Activated T-cell treated with anti-CD3 and anti-CD28 coated beads, Interleukin-2, amount 50 U/mL, for 24 hours (primary cell): ENCODE data around the gene ZBTB17.

Experiments
- DNase-seq: peaks from one replicate; pipeline ENCODE4 v3.0.0-alpha.2; 2020
- H3K27ac Mint-ChIP-seq: 2 replicates; pipeline ENCODE4 v1.8.0; 2020; ENCODE audit warnings: mild to moderate bottlenecking, mixed read lengths
- H3K27me3 Mint-ChIP-seq: 2 replicates; pipeline ENCODE4 v1.8.0; 2020; ENCODE audit warnings: mixed read lengths
- H3K36me3 Mint-ChIP-seq: 2 replicates; pipeline ENCODE4 v1.8.0; 2020; ENCODE audit warnings: low read depth, mixed read lengths
- H3K4me1 Mint-ChIP-seq: 2 replicates; pipeline ENCODE4 v1.8.0; 2020; ENCODE audit warnings: low read depth, mixed read lengths
- H3K4me3 Mint-ChIP-seq: 2 replicates; pipeline ENCODE4 v1.8.0; 2020; ENCODE audit warnings: mild to moderate bottlenecking, moderate library complexity, mixed read lengths
- H3K9me3 Mint-ChIP-seq: 2 replicates; pipeline ENCODE4 v1.8.0; 2020; ENCODE audit warnings: mixed read lengths

ZBTB17 gene

GRCh38 chr1:16015491-16015890, 39.6 kb upstream of the ZBTB17 start:
- peaks cover 8% of the 10 kb centered on the region for H3K4me1 Mint-ChIP-seq
- H3K27ac Mint-ChIP-seq, result no peak overlapping the region
- H3K4me3 Mint-ChIP-seq, result no peak overlapping the region
- no peak for DNase-seq
- peaks cover 19% of the 10 kb centered on the region for H3K27me3 Mint-ChIP-seq
- H3K36me3 Mint-ChIP-seq, result no peaks in the 10 kb centered on the region
- H3K9me3 Mint-ChIP-seq, result no peaks in the 10 kb centered on the region

GRCh38 chr1:16014509-16015482, 38.9 kb upstream of the ZBTB17 start:
- H3K27me3 Mint-ChIP-seq, result peaks cover 19% of the 10 kb centered on the region
- no peak overlapping the region for H3K4me3 Mint-ChIP-seq
- no peaks in the 10 kb centered on the region for H3K9me3 Mint-ChIP-seq
- H3K4me1 Mint-ChIP-seq, result peaks cover 8% of the 10 kb centered on the region
- H3K36me3 Mint-ChIP-seq, result no peaks in the 10 kb centered on the region
- DNase-seq, result no peak
- H3K27ac Mint-ChIP-seq, result no peak overlapping the region

- Mint-ChIP-seq H3K27ac (no peak overlapping the region), H3K27me3 (peaks cover 19% of the 10 kb centered on the region), H3K9me3 (no peaks in the 10 kb centered on the region), H3K4me1 (peaks cover 8% of the 10 kb centered on the region), H3K36me3 (no peaks in the 10 kb centered on the region), H3K4me3 (no peak overlapping the region)
- no peak for DNase-seq
These were observed 38.0 kb upstream of the ZBTB17 start for GRCh38 chr1:16013908-16014258.

DNA sequence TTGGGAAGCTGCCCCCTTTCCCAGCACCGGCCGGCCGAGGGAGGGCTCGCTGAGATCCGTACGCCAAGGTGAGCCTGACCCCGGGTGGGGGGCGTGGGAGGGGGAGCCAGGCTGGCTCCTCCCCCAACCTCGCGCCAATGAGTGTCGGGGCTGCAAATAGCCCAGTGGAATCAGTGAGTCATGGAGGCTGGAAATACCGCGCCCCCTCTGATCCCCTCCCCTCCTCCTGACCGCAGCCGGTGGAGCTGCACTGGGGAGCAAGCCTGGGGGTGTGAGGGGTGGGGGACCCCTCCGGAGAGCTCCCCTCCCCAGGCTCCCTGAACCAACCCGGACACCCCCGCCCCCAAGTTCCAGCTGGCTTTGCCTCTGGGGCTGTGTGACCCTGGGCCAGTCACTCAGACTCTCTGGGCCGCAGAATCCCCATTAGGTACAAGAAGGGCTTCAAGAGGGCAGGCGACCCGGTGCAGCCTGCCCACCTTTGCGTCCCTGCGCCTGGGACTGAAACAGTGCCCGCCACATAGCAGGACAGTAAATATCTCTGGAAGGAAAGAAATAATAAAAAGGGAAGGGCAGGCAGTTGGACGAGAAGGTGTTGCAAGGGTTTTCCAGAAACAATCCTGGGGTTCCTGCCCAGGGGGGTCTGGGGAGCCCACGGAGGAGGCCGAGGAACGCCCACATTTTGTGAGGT, 37.5 kb upstream of the ZBTB17 start:
- Mint-ChIP-seq H3K4me1 (peaks cover 8% of the 10 kb centered on the region), H3K27ac (no peak overlapping the region), H3K27me3 (peaks cover 19% of the 10 kb centered on the region), H3K36me3 (no peaks in the 10 kb centered on the region), H3K9me3 (no peaks in the 10 kb centered on the region), H3K4me3 (no peak overlapping the region)
- DNase-seq, result peak; percentile 71

DNA sequence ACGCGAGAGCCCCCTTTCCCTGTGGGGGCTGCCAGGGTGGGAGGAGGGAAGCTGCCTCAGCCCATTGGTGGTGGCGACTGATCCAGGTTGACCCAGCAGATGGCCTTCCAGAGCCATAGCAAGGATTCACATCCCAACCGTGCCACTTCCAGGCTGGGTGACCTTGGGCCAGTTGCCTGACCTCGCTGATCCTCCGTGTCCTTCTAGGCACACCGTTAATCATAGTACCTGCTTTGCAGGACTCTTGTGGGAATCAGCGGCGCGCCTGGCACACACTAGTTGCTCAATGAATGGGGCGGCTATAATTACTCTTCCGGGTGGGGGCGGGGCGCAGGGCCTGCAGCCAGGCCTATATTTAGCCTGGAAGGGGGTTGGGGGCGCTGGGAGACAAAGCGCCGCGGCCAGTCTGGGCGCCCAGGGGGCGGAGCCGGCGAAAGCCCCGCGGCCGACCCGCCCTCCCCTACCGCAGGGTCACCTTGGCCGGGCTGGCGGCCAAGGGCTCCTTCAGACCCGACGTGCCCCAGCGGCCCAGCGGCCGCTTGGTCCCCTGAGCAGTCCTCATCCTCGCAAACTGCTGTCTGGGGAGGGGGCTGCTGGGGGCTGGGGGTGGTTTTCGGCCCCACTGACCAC, 36.8 kb upstream of the ZBTB17 start:
- H3K4me3 Mint-ChIP-seq, result peak overlapping the region; percentile 20
- peak overlapping the region; percentile 14 for H3K27ac Mint-ChIP-seq
- peak; percentile 63 for DNase-seq
- H3K9me3 Mint-ChIP-seq, result no peaks in the 10 kb centered on the region
- peaks cover 8% of the 10 kb centered on the region for H3K4me1 Mint-ChIP-seq
- H3K36me3 Mint-ChIP-seq, result no peaks in the 10 kb centered on the region
- peaks cover 19% of the 10 kb centered on the region for H3K27me3 Mint-ChIP-seq

- H3K4me1 Mint-ChIP-seq, result peaks cover 9% of the 10 kb centered on the region
- H3K4me3 Mint-ChIP-seq, result peak overlapping the region; percentile 20
- DNase-seq, result no peak
- no peaks in the 10 kb centered on the region for H3K9me3 Mint-ChIP-seq
- H3K27ac Mint-ChIP-seq, result peak overlapping the region; percentile 14
- no peaks in the 10 kb centered on the region for H3K36me3 Mint-ChIP-seq
- H3K27me3 Mint-ChIP-seq, result peaks cover 19% of the 10 kb centered on the region
These were observed 36.2 kb upstream of the ZBTB17 start for GRCh38 chr1:16011936-16012589.

- no peaks in the 10 kb centered on the region for H3K36me3 Mint-ChIP-seq
- H3K27me3 Mint-ChIP-seq, result peaks cover 19% of the 10 kb centered on the region
- no peaks in the 10 kb centered on the region for H3K9me3 Mint-ChIP-seq
- no peak overlapping the region for H3K4me3 Mint-ChIP-seq
- no peak overlapping the region for H3K27ac Mint-ChIP-seq
- DNase-seq, result no peak
- peaks cover 16% of the 10 kb centered on the region for H3K4me1 Mint-ChIP-seq
These were observed 34.9 kb upstream of the ZBTB17 start for GRCh38 chr1:16010837-16011236.

GRCh38 chr1:16009678-16010077, 33.8 kb upstream of the ZBTB17 start:
- H3K4me3 Mint-ChIP-seq, result no peak overlapping the region
- no peaks in the 10 kb centered on the region for H3K9me3 Mint-ChIP-seq
- peaks cover 12% of the 10 kb centered on the region for H3K27me3 Mint-ChIP-seq
- no peak for DNase-seq
- H3K27ac Mint-ChIP-seq, result no peak overlapping the region
- peaks cover 16% of the 10 kb centered on the region for H3K4me1 Mint-ChIP-seq
- H3K36me3 Mint-ChIP-seq, result no peaks in the 10 kb centered on the region

DNA sequence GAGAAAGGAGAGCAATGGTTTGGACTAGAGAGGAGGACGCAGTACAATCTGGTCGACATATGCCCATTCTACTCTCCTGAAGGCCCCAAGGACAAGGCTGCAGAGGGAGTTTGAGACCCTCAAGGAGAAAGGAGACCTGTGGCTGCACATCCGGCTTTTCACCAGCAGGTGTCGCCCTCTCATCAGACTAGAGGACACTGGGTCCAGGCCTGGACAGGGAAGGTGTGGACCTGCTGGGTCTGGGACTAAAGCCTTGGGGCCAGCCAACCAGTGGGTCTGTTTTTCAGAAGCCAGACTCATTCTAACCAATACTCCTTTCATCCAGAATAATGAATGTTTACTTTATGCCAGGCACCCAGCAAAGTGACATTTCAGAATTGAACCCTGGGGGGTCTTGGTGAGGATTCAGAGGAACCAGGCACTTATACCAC, 33.1 kb upstream of the ZBTB17 start:
- Mint-ChIP-seq H3K36me3 (no peaks in the 10 kb centered on the region), H3K4me1 (peaks cover 16% of the 10 kb centered on the region), H3K27me3 (peaks cover 12% of the 10 kb centered on the region), H3K4me3 (no peak overlapping the region), H3K9me3 (no peaks in the 10 kb centered on the region), H3K27ac (no peak overlapping the region)
- peak; percentile 83 for DNase-seq

- no peaks in the 10 kb centered on the region for H3K9me3 Mint-ChIP-seq
- H3K36me3 Mint-ChIP-seq, result no peaks in the 10 kb centered on the region
- peaks cover 14% of the 10 kb centered on the region for H3K4me1 Mint-ChIP-seq
- H3K27me3 Mint-ChIP-seq, result peaks cover 10% of the 10 kb centered on the region
- H3K27ac Mint-ChIP-seq, result no peak overlapping the region
- DNase-seq, result no peak
- H3K4me3 Mint-ChIP-seq, result no peak overlapping the region
These were observed 31.9 kb upstream of the ZBTB17 start for GRCh38 chr1:16007671-16008341.

DNA sequence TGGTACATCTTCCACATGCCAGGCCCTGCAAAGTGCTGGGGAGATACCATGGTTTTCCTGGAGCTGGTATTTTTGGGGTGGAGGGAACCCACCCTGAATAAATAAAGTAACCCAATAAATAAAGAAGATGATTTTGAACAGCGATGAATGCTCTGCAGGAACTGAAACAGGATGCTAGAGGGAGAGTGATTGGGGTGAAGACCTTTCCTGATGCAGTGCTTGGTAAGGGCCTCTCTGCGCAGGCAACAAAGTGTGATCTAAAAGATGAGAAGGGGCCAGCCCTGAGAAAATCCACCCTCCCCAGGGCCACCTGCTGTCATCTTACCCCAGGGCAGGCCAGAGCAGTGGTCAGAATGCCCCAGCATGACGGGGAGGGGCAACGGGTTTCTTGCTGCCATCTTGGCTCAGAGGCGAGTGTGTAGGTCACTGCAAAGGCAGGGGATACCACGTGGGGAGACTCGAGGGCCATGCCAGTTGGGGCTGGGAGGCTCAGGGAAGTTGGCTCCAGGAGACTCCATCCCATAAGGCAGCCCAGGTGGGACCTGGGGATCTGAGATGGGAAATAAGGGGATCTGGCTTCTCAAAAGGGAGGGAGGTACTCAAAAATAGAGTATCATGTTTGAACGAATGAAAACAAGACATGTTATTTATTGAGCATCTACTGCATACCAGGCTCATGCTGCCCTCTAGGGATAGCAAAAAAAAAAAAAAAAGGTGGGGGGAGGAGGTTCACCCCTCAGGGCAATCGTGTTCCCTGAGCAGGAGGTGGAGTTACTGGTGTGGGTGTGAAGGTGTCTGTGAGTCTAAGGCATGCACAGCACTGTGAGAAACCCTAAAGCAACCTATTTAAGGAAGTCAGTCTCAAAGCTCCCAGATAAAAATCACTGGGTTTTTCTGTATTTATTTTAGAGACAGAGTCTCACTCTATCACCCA, 30.9 kb upstream of the ZBTB17 start:
- DNase-seq, result no peak
- no peaks in the 10 kb centered on the region for H3K9me3 Mint-ChIP-seq
- H3K36me3 Mint-ChIP-seq, result no peaks in the 10 kb centered on the region
- H3K4me3 Mint-ChIP-seq, result no peak overlapping the region
- H3K27ac Mint-ChIP-seq, result no peak overlapping the region
- peaks cover 9% of the 10 kb centered on the region for H3K4me1 Mint-ChIP-seq
- peaks cover 3% of the 10 kb centered on the region for H3K27me3 Mint-ChIP-seq

DNA sequence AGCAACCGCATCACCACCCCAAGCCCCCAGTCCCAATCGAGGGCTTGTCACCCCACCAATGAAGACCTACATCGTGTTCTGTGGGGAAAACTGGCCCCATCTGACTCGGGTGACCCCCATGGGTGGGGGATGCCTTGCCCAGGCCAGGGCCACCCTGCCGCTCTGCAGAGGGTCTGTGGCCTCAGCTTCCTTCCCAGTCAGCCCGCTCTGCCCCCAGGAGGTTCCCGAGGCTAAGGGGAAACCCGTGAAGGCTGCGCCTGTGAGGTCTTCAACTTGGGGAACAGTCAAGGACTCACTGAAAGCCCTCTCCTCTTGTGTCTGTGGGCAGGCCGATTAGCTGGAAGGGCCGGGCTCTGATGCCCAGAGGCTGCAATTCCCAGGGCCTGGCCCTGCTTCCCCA, 30.1 kb upstream of the ZBTB17 start:
- peaks cover 9% of the 10 kb centered on the region for H3K4me1 Mint-ChIP-seq
- no peaks in the 10 kb centered on the region for H3K9me3 Mint-ChIP-seq
- H3K27ac Mint-ChIP-seq, result no peak overlapping the region
- DNase-seq, result no peak
- no peaks in the 10 kb centered on the region for H3K36me3 Mint-ChIP-seq
- no peak overlapping the region for H3K4me3 Mint-ChIP-seq
- H3K27me3 Mint-ChIP-seq, result no peaks in the 10 kb centered on the region

- peaks cover 9% of the 10 kb centered on the region for H3K4me1 Mint-ChIP-seq
- H3K4me3 Mint-ChIP-seq, result no peak overlapping the region
- no peak for DNase-seq
- no peaks in the 10 kb centered on the region for H3K9me3 Mint-ChIP-seq
- H3K27ac Mint-ChIP-seq, result no peak overlapping the region
- no peaks in the 10 kb centered on the region for H3K36me3 Mint-ChIP-seq
- H3K27me3 Mint-ChIP-seq, result no peaks in the 10 kb centered on the region
These were observed 29.7 kb upstream of the ZBTB17 start for GRCh38 chr1:16005597-16005996.
